DMS79 (cell line): ENCODE measurements around the gene DNM2.
A peak's percentile ranks its signal among the peaks of the same experiment; 100 is the strongest.
"Not testable (repeated sequence)": the region's sequence is repeated elsewhere in the genome, so short reads cannot be mapped to it uniquely, and the experiment has no call there.

Experiments used
- DNase-seq: peaks from one replicate; lab custom pipeline; 2025; lab: John Stamatoyannopoulos, UW

Gene DNM2

GRCh38 chr19:10836479-10837330 is 118.8 kb downstream of the DNM2 start:
- DNase-seq, result peak; percentile 87

- not testable (repeated sequence) for DNase-seq
These were observed 119.8 kb downstream of the DNM2 start for GRCh38 chr19:10837649-10838048.

- DNase-seq, result no peak
These were observed 120.5 kb downstream of the DNM2 start for GRCh38 chr19:10838377-10838776.

- DNase-seq, result no peak
These were observed 121.5 kb downstream of the DNM2 start for GRCh38 chr19:10839114-10840050.

GRCh38 chr19:10842788-10843187 is 124.9 kb downstream of the DNM2 start:
- DNase-seq, result no peak

- DNase-seq, result no peak
These were observed 128.8 kb downstream of the DNM2 start for GRCh38 chr19:10846500-10847202.

- no peak for DNase-seq
These were observed 130.5 kb downstream of the DNM2 start, which contains the start of gene C19orf38 for GRCh38 chr19:10848230-10848856. C19orf38 (plus strand) TSS chr19:10848415; CDS start chr19:10848509, 94 bp downstream.

- DNase-seq, result no peak
These were observed 132.8 kb downstream of the DNM2 start for GRCh38 chr19:10850631-10851030.

GRCh38 chr19:10852098-10852800 is 134.4 kb downstream of the DNM2 start:
- no peak for DNase-seq

GRCh38 chr19:10852941-10853340 is 135.1 kb downstream of the DNM2 start:
- no peak for DNase-seq

- DNase-seq, result no peak
These were observed 136.6 kb downstream of the DNM2 start for GRCh38 chr19:10854350-10855089.

- no peak for DNase-seq
These were observed 138.1 kb downstream of the DNM2 start for GRCh38 chr19:10855879-10856522.

- not testable (repeated sequence) for DNase-seq
These were observed 139.0 kb downstream of the DNM2 start for GRCh38 chr19:10856899-10857298.

- no peak for DNase-seq
These were observed 140.4 kb downstream of the DNM2 start for GRCh38 chr19:10858204-10858828.

- no peak for DNase-seq
These were observed 143.3 kb downstream of the DNM2 start for GRCh38 chr19:10861103-10861651.

- DNase-seq, result no peak
These were observed 144.8 kb downstream of the DNM2 start for GRCh38 chr19:10862561-10863106.

GRCh38 chr19:10863107-10863717 is 145.3 kb downstream of the DNM2 start:
- DNase-seq, result no peak

GRCh38 chr19:10864538-10864899 is 146.6 kb downstream of the DNM2 start:
- peak; percentile 62 for DNase-seq
